ENCODE data around the gene GSTM1.

- TF ChIP-seq POLR2AphosphoS5 (IDR thresholded peaks at IDR 0.05): peak; percentile 95 to 98 (median 96)
- TF ChIP-seq EP300 (IDR thresholded peaks at IDR 0.05): no peak
Measured at GRCh38 chr1:109739738-109740614, 52.4 kb downstream of the GSTM1 start.

All from sigmoid colon (tissue), 4 donors.